PC-9 (cell line): ENCODE data around the gene ST6GALNAC6. TPM values are rescaled to one million over a fixed set of nuclear protein-coding genes. Genes with fewer than 3 reads are reported as not detected.

Experiments used
- BruUV-seq: library from RNA; stranded (reverse); fragments of 400-500 nt; replicated peaks from 2 replicates; lab custom pipeline; 2021; lab: Mats Ljungman, UMichigan
- CTCF ChIA-PET: fragments of 300-600 bp; sonication (Branson Sonifier 250); formaldehyde crosslinking; loops from one replicate; lab custom pipeline; 2022; ENCODE audit warnings: antibody characterized with exemption; lab: Charles Lee
- POLR2A ChIA-PET: fragments of 300-600 bp; sonication (Branson Sonifier 250); formaldehyde crosslinking; loops from one replicate; lab custom pipeline; 2022; ENCODE audit warnings: antibody characterized with exemption; ENCODE audit not compliant: unreplicated experiment; lab: Charles Lee
- DNase-seq, 2 experiments: peaks; one replicate each; pipeline versions ENCODE4 v3.0.0 to v3.0.0-alpha.2; 2015 to 2022; ENCODE audit warnings: mixed read lengths in 1 of 2
- H2AFZ ChIP-seq: fragments of 200-600 bp; sonication (generic); 2 replicates; pipeline ENCODE4 v1.8.1; 2017; ENCODE audit warnings: antibody characterized with exemption
- H3F3A ChIP-seq: fragments of 200-600 bp; sonication (generic); 2 replicates; pipeline ENCODE4 v1.8.1; 2017; ENCODE audit warnings: antibody characterized with exemption, mild to moderate bottlenecking, low read depth; ENCODE audit not compliant: insufficient read depth
- H3K27ac ChIP-seq: fragments of 200-600 bp; sonication (generic); 2 replicates; pipeline ENCODE4 v1.6.1; 2016; ENCODE audit warnings: mixed run types
- H3K27me3 ChIP-seq: fragments of 200-600 bp; sonication (generic); 2 replicates; pipeline ENCODE4 v1.6.1; 2016; ENCODE audit warnings: low read depth, mixed run types; ENCODE audit not compliant: insufficient read depth
- H3K36me3 ChIP-seq: fragments of 200-600 bp; sonication (generic); 2 replicates; pipeline ENCODE4 v1.6.1; 2016; ENCODE audit warnings: low read depth, mixed run types
- H3K4me1 ChIP-seq: fragments of 200-600 bp; sonication (generic); replicated peaks from 2 replicates; pipeline ENCODE4 v1.6.1; 2016; ENCODE audit warnings: mixed run types; ENCODE audit not compliant: insufficient read depth
- H3K4me2 ChIP-seq: fragments of 200-600 bp; sonication (generic); 2 replicates; pipeline ENCODE4 v1.6.1; 2017; ENCODE audit warnings: mixed run types
- H3K4me3 ChIP-seq: fragments of 200-600 bp; sonication (generic); 2 replicates; pipeline ENCODE4 v1.6.1; 2016; ENCODE audit warnings: mixed run types
- H3K79me2 ChIP-seq: fragments of 200-600 bp; sonication (generic); 2 replicates; pipeline ENCODE4 v1.6.1; 2017; ENCODE audit warnings: low read depth, mixed run types
- H3K9me2 ChIP-seq: fragments of 200-600 bp; sonication (generic); 2 replicates; pipeline ENCODE4 v1.8.1; 2017; ENCODE audit warnings: mild to moderate bottlenecking; ENCODE audit not compliant: insufficient read depth
- H3K9me3 ChIP-seq: fragments of 200-600 bp; sonication (generic); 2 replicates; pipeline ENCODE4 v1.8.1; 2016; ENCODE audit warnings: low read depth; ENCODE audit not compliant: insufficient read depth
- H4K20me1 ChIP-seq: fragments of 200-600 bp; sonication (generic); 2 replicates; pipeline ENCODE4 v1.8.1; 2017; ENCODE audit not compliant: insufficient read depth
- CTCF ChIP-seq: fragments of 200-600 bp; sonication (generic); conservative IDR thresholded peaks from 2 replicates; pipeline ENCODE4 v1.6.1; 2017; ENCODE audit warnings: mixed run types, antibody characterized with exemption, mild to moderate bottlenecking, moderate library complexity
- EZH2 ChIP-seq: fragments of 200-600 bp; sonication (generic); IDR thresholded peaks from 2 replicates; pipeline ENCODE4 v1.8.0; 2017; ENCODE audit warnings: antibody characterized with exemption, low read depth
- intact Hi-C: fragments of 100-400 bp; cut with micrococcal nuclease; formaldehyde crosslinking; loops from one replicate; pipeline ENCODE4 v1.10.0; 2022; ENCODE audit not compliant: unreplicated experiment
- total RNA-seq: library from RNA; stranded (reverse); gene quantifications from 2 replicates; pipeline ENCODE4 v1.2.3, GENCODE V29; 2021

The ST6GALNAC6 gene
- total RNA-seq, 1 experiment from 2014 or later, result 23.3 TPM

GRCh38 chr9:127912882-127913281, 13.5 kb upstream of the ST6GALNAC6 start:
- peaks cover 14% of the 10 kb centered on the region for H3F3A ChIP-seq
- H3K27me3 ChIP-seq, result no peaks in the 10 kb centered on the region
- H3K79me2 ChIP-seq, result 0 out of 2 replicates have a peak, but pooled peaks cover 9% of the 10 kb centered on the region
- H3K9me3 ChIP-seq, result no peaks in the 10 kb centered on the region
- H3K4me2 ChIP-seq, result no peak overlapping the region
- H3K27ac ChIP-seq, result no peak overlapping the region
- no peaks in the 10 kb centered on the region for H3K36me3 ChIP-seq
- TF ChIP-seq EZH2 (no peak), CTCF (no peak)
- ChIA-PET CTCF (interaction anchor here (0.6 kb wide), 1 partner anchor 30 kb away, joined by 3 read pairs; no protein-coding TSS in a partner anchor), POLR2A (interaction anchor here (0.7 kb wide), 1 partner anchor 256 kb away, joined by 5 read pairs; no protein-coding TSS in a partner anchor)
- H2AFZ ChIP-seq, result no peak overlapping the region
- H4K20me1 ChIP-seq, result no peaks in the 10 kb centered on the region
- intact Hi-C loops, result no loop called here
- H3K4me3 ChIP-seq, result no peak overlapping the region
- peaks cover 28% of the 10 kb centered on the region for H3K4me1 ChIP-seq
- BruUV-seq, result no TSS peak
- no peak for DNase-seq
- no peaks in the 10 kb centered on the region for H3K9me2 ChIP-seq

- ChIA-PET POLR2A (no interaction called here), CTCF (interaction anchor here (0.6 kb wide), 1 partner anchor 30 kb away, joined by 3 read pairs; no protein-coding TSS in a partner anchor)
- Histone ChIP-seq H3F3A (peaks cover 8% of the 10 kb centered on the region), H3K27me3 (no peaks in the 10 kb centered on the region), H3K36me3 (no peaks in the 10 kb centered on the region), H3K9me3 (no peaks in the 10 kb centered on the region), H3K27ac (no peak overlapping the region), H3K4me1 (peaks cover 22% of the 10 kb centered on the region), H3K9me2 (no peaks in the 10 kb centered on the region), H2AFZ (no peak overlapping the region), H3K4me3 (no peak overlapping the region), H3K79me2 (0 out of 2 replicates have a peak, but pooled peaks cover 9% of the 10 kb centered on the region), H3K4me2 (no peak overlapping the region), H4K20me1 (no peaks in the 10 kb centered on the region)
- BruUV-seq, result no TSS peak
- TF ChIP-seq EZH2 (no peak), CTCF (no peak)
- intact Hi-C loops, result no loop called here
- DNase-seq, result no peak
These were observed 12.9 kb upstream of the ST6GALNAC6 start for GRCh38 chr9:127912296-127912695.

- ChIA-PET POLR2A (interaction anchor here (0.6 kb wide), 1 partner anchor 13 kb away, joined by 3 read pairs; no protein-coding TSS in a partner anchor), CTCF (interaction anchor here (0.6 to 1.7 kb wide), 3 partner anchors 41 to 176 kb away, joined by 5 to 10 read pairs (median 8); partner anchors contain the start of gene TOR2A)
These were observed 11.3 kb upstream of the ST6GALNAC6 start for GRCh38 chr9:127910613-127911205.

More at GRCh38 chr9:127910613-127911205, 11.3 kb upstream of the ST6GALNAC6 start:
- no peaks in the 10 kb centered on the region for H3K36me3 ChIP-seq
- no peaks in the 10 kb centered on the region for H3K27me3 ChIP-seq
- H3K27ac ChIP-seq, result no peak overlapping the region
- BruUV-seq, result no TSS peak
- no peak overlapping the region for H3K4me3 ChIP-seq
- no peak overlapping the region for H3K4me2 ChIP-seq
- peaks cover 12% of the 10 kb centered on the region for H3K4me1 ChIP-seq
- no peaks in the 10 kb centered on the region; the same call in 1 of the 2 replicates for H3F3A ChIP-seq
- H3K9me3 ChIP-seq, result no peaks in the 10 kb centered on the region
- intact Hi-C loops, result loop anchor here (1.0 kb wide), 1 partner anchor 175 kb away; the partner anchor contains the start of gene TOR2A
- H2AFZ ChIP-seq, result no peak overlapping the region
- TF ChIP-seq EZH2 (no peak), CTCF (no peak; the same call in 1 of the 2 replicates)
- no peaks in the 10 kb centered on the region for H3K79me2 ChIP-seq
- no peak for DNase-seq
- H4K20me1 ChIP-seq, result no peaks in the 10 kb centered on the region
- H3K9me2 ChIP-seq, result no peaks in the 10 kb centered on the region
